ENCODE data around the gene PHF2.

DNA sequence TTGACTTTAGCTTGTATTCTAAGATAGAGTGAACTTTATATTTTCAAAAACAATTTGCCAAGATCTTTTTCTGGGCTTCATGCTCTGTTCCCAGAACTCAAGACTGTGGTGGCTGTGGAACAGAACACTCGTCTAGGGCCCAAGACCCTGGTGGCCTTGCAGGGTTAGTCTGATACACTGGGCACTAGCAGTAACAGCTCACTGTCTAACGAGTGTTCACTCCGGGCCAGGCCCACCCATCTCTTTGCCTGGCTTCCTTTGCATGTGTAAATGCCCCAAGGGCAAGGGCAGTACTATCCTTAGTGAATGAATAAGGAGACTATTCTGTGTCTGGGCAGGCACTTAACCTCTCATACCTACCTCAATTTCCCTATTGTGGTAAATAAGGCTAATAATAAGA is 47.4 kb downstream of the PHF2 start:
- TF ChIP-seq POLR2A (IDR thresholded peaks at IDR 0.05; ENCODE audit: low read depth, low read length) (no peak), POLR2AphosphoS5 (IDR thresholded peaks at IDR 0.05; ENCODE audit: low read depth, low read length) (no peak)

All from GM12892 (cell line).